ENCODE results near the gene ERCC6. TPM values are rescaled to one million over a fixed set of nuclear protein-coding genes. Genes with fewer than 3 reads are reported as not detected.

The ERCC6 gene
- total and polyA plus RNA-seq, 10 of the 15 experiments (the other 5 are each of a cell fraction or from before 2014, with no cell fraction given): 4.3 to 15.6 (median 7.8) TPM

DNA sequence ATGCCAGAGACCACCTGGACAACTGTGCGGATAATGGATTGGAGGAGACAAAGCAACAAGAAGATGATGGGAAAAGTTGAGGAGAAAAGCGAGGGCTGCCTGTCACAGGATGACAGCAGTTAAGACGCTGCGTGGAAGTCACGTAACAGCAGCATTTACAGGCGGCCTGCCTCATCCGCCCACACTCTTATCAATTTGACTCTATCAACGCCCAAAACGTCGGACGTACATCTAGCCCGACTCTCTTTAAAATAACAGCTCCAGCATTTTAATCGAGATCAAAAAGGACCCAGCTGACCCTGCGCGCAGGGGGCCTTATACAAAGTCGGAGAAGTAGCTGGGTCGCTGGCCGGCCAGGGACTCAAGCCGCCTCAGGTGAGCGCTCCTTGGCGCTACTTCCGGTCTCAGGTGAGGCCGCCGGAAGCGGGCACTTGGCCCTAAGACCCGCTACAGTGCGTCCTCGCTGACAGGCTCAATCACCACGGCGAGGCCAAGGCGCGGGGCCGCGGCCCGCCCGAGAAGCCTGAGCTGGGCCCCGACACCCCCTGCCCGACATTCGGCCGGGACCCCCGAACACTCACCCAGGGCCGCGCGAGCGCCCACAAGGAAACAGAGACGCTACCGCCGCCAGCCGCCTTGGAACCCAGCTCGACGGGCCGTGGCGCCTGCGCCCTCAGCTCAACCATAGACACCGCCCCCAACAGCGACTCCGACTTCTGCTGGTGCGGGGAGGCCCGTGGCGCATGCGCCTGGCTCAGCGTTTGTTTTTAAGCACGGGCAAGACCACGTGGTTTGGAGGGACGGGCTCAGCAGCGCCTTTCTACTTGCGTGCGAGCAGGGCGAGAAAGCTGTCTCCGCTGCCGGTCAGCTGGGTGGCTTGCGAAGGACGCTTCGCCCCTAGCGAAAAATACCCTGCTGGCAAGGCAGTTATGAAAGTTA lies at the start of gene ERCC6 (continued):
- TF ChIP-seq GATAD2B (conservative IDR thresholded peaks at IDR 0.05; ENCODE audit: low read depth) (no peak; the same call in none of the 2 replicates), TCF12 (IDR thresholded peaks at IDR 0.05; ENCODE audit: low read depth, low read length) (0 out of 2 replicates have a peak, but pooled peaks have one; percentile 38), MYB (IDR thresholded peaks at IDR 0.05; ENCODE audit: borderline replicate concordance, low read depth, low read length) (no peak), CREM (IDR thresholded peaks at IDR 0.05; ENCODE audit: low read depth) (peak; percentile 27), CREB1 (IDR thresholded peaks at IDR 0.05; ENCODE audit: low read depth) (peak; percentile 58; the same call in 1 of the 2 replicates), NFYB (IDR thresholded peaks at IDR 0.05; ENCODE audit: insufficient read depth, low read depth, low read length) (no peak), E2F8 (IDR thresholded peaks at IDR 0.05; ENCODE audit: low read depth, partially characterized antibody) (no peak), HCFC1 (IDR thresholded peaks at IDR 0.05; ENCODE audit: low read length) (no peak; the same call in 1 of the 2 replicates), CHD2 (IDR thresholded peaks at IDR 0.05; ENCODE audit: borderline replicate concordance, low read depth, low read length) (peak; percentile 27; the same call in 1 of the 2 replicates), FOXK2 (IDR thresholded peaks at IDR 0.05) (no peak), MYC (IDR thresholded peaks at IDR 0.05; ENCODE audit: insufficient read depth, insufficient read length, insufficient replicate concordance, low read length, severe bottlenecking) (peak; percentile 37), SMAD5 (IDR thresholded peaks at IDR 0.05; ENCODE audit: low read depth) (no peak), SMAD1 (IDR thresholded peaks at IDR 0.05; ENCODE audit: low read depth, partially characterized antibody) (no peak), RCOR1 (conservative IDR thresholded peaks at IDR 0.05; ENCODE audit: low read depth, low read length) (0 out of 2 replicates have a peak, but pooled peaks have one; percentile 66), ZNF24 (IDR thresholded peaks at IDR 0.05) (0 out of 2 replicates have a peak, but pooled peaks have one; percentile 30), NFXL1 (IDR thresholded peaks at IDR 0.05; ENCODE audit: borderline replicate concordance) (no peak), MEF2A (IDR thresholded peaks at IDR 0.05; ENCODE audit: insufficient read depth, low read depth, low read length) (no peak), E4F1 (IDR thresholded peaks at IDR 0.05; ENCODE audit: borderline replicate concordance, partially characterized antibody) (no peak), GABPA (IDR thresholded peaks at IDR 0.05; ENCODE audit: low read depth) (peak; percentile 82), TARDBP (IDR thresholded peaks at IDR 0.05; ENCODE audit: borderline replicate concordance) (no peak)
- TF ChIP-seq, protein P1, sequence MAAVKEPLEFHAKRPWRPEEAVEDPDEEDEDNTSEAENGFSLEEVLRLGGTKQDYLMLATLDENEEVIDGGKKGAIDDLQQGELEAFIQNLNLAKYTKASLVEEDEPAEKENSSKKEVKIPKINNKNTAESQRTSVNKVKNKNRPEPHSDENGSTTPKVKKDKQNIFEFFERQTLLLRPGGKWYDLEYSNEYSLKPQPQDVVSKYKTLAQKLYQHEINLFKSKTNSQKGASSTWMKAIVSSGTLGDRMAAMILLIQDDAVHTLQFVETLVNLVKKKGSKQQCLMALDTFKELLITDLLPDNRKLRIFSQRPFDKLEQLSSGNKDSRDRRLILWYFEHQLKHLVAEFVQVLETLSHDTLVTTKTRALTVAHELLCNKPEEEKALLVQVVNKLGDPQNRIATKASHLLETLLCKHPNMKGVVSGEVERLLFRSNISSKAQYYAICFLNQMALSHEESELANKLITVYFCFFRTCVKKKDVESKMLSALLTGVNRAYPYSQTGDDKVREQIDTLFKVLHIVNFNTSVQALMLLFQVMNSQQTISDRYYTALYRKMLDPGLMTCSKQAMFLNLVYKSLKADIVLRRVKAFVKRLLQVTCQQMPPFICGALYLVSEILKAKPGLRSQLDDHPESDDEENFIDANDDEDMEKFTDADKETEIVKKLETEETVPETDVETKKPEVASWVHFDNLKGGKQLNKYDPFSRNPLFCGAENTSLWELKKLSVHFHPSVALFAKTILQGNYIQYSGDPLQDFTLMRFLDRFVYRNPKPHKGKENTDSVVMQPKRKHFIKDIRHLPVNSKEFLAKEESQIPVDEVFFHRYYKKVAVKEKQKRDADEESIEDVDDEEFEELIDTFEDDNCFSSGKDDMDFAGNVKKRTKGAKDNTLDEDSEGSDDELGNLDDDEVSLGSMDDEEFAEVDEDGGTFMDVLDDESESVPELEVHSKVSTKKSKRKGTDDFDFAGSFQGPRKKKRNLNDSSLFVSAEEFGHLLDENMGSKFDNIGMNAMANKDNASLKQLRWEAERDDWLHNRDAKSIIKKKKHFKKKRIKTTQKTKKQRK (IDR thresholded peaks at IDR 0.05; ENCODE audit: low read depth, low read length): no peak

Data from GM12878 (cell line).